SK-N-SH (cell line): ENCODE data around the gene KCTD21. TPM values are rescaled to one million over a fixed set of nuclear protein-coding genes. Genes with fewer than 3 reads are reported as not detected.

Experiments used
- CTCF ChIA-PET: fragments of 300-600, 350-600 bp; formaldehyde crosslinking; extraction: SDS; loops from one replicate; lab custom pipeline; 2021; lab: Yijun Ruan, JAX
- POLR2A ChIA-PET: fragments of 350-600 bp; sonication (Branson Sonifier 250); formaldehyde crosslinking; extraction: SDS; loops from one replicate; lab custom pipeline; 2020; ENCODE audit warnings: antibody characterized with exemption, inconsistent platforms; lab: Yijun Ruan, JAX
- DNase-seq: peaks from one replicate; pipeline ENCODE4 v3.0.0; 2012
- H2AFZ ChIP-seq: fragments of 200-600 bp; sonication (generic); 2 replicates; pipeline ENCODE4 v1.8.1; 2016; ENCODE audit warnings: antibody characterized with exemption, mild to moderate bottlenecking, low read depth
- H3F3A ChIP-seq: fragments of 200-600 bp; sonication (generic); replicated peaks from 2 replicates; pipeline ENCODE3; 2016; ENCODE audit warnings: antibody characterized with exemption, mild to moderate bottlenecking; ENCODE audit not compliant: insufficient read depth
- H3K27ac ChIP-seq, 2 experiments: fragments of 200-500 bp in 1 of 2; fragments of 200-600 bp in 1 of 2; sonication (Bioruptor generic) in 1 of 2; sonication (generic), shearing (Covaris generic) in 1 of 2; 2 replicates each; pipeline versions ENCODE4 v1.5.1 to v1.6.1; 2014 to 2016; ENCODE audit warnings: low read depth in 2 of 2, inconsistent platforms in 1 of 2, low read length in 1 of 2, mild to moderate bottlenecking in 1 of 2, mixed read lengths in 1 of 2
- H3K27me3 ChIP-seq: fragments of 200-600 bp; sonication (generic), shearing (Covaris generic); 2 replicates; pipeline ENCODE4 v1.6.1; 2016; ENCODE audit warnings: mixed run types; ENCODE audit not compliant: insufficient read depth
- H3K36me3 ChIP-seq, 2 experiments: fragments of 200-500 bp in 1 of 2; fragments of 200-600 bp in 1 of 2; sonication (Bioruptor generic) in 1 of 2; sonication (generic) in 1 of 2; replicated peaks in 1 of 2; 2 replicates each; pipeline versions ENCODE3 to v1.5.1; 2014 to 2016; ENCODE audit warnings: low read length in 1 of 2, mild to moderate bottlenecking in 1 of 2; ENCODE audit not compliant: insufficient read depth in 2 of 2, control insufficient read depth in 1 of 2
- H3K4me1 ChIP-seq, 2 experiments: fragments of 200-500 bp in 1 of 2; fragments of 200-600 bp in 1 of 2; sonication (Bioruptor generic) in 1 of 2; sonication (generic), shearing (Covaris generic) in 1 of 2; 2 replicates each; pipeline versions ENCODE4 v1.5.1 to v1.6.1; 2014 to 2016; ENCODE audit warnings: low read depth in 1 of 2, low read length in 1 of 2, mixed run types in 1 of 2; ENCODE audit not compliant: insufficient read depth in 2 of 2, control insufficient read depth in 1 of 2
- H3K4me2 ChIP-seq: fragments of 200-600 bp; sonication (generic), shearing (Covaris generic); 2 replicates; pipeline ENCODE4 v1.6.1; 2017; ENCODE audit warnings: mixed run types
- H3K4me3 ChIP-seq, 2 experiments: fragments of 200-500 bp in 1 of 2; fragments of 200-600 bp in 1 of 2; sonication (Bioruptor generic) in 1 of 2; sonication (generic), shearing (Covaris generic) in 1 of 2; 2 replicates each; pipeline versions ENCODE4 v1.5.1 to v1.8.1; 2014 to 2016; ENCODE audit warnings: low read depth in 2 of 2, inconsistent platforms in 1 of 2, low read length in 1 of 2, mild to moderate bottlenecking in 1 of 2, mixed read lengths in 1 of 2, moderate library complexity in 1 of 2
- H3K79me2 ChIP-seq: fragments of 200-600 bp; sonication (generic); 2 replicates; pipeline ENCODE4 v1.8.1; 2017; ENCODE audit warnings: mild to moderate bottlenecking; ENCODE audit not compliant: insufficient read depth
- H3K9ac ChIP-seq: fragments of 200-600 bp; sonication (generic); 2 replicates; pipeline ENCODE4 v1.6.1; 2017; ENCODE audit warnings: mixed run types
- H3K9me2 ChIP-seq: fragments of 200-600 bp; sonication (generic); 2 replicates; pipeline ENCODE4 v1.6.1; 2017; ENCODE audit warnings: mixed run types
- H3K9me3 ChIP-seq: fragments of 200-600 bp; sonication (generic); 2 replicates; pipeline ENCODE4 v1.6.1; 2017; ENCODE audit warnings: mixed run types, mild to moderate bottlenecking, moderate library complexity
- H4K20me1 ChIP-seq: fragments of 200-600 bp; sonication (generic); 2 replicates; pipeline ENCODE4 v1.6.1; 2017; ENCODE audit warnings: mild to moderate bottlenecking, mixed run types; ENCODE audit not compliant: insufficient read depth
- CHD2 ChIP-seq: fragments of 150-350 bp; IDR thresholded peaks from 2 replicates; pipeline ENCODE4 v1.6.1; 2018; ENCODE audit warnings: low read length; ENCODE audit not compliant: partially characterized antibody
- ELF1 ChIP-seq: IDR thresholded peaks from 2 replicates; pipeline ENCODE4 v1.4.0; 2012
- EZH2phosphoT487 ChIP-seq: fragments of 200-600 bp; sonication (generic); IDR thresholded peaks from 2 replicates; pipeline ENCODE4 v1.6.1; 2017; ENCODE audit warnings: low read depth, mixed run types, mild to moderate bottlenecking, antibody characterized with exemption, moderate library complexity, borderline replicate concordance
- GATA2 ChIP-seq: sonication (generic); formaldehyde crosslinking; IDR thresholded peaks from 2 replicates; pipeline ENCODE4 v1.5.0; 2020; ENCODE audit warnings: mild to moderate bottlenecking, missing genetic modification reagents
- JUND ChIP-seq: IDR thresholded peaks from 2 replicates; pipeline ENCODE4 v1.4.0; 2012
- NFIC ChIP-seq: IDR thresholded peaks from 2 replicates; pipeline ENCODE4 v1.4.0; 2012; ENCODE audit warnings: borderline replicate concordance
- PBX3 ChIP-seq: IDR thresholded peaks from 2 replicates; pipeline ENCODE4; 2012
- RXRA ChIP-seq: IDR thresholded peaks from 2 replicates; pipeline ENCODE4 v1.4.0; 2012; ENCODE audit warnings: low read depth, mild to moderate bottlenecking, borderline replicate concordance
- TCF12 ChIP-seq: IDR thresholded peaks from 2 replicates; pipeline ENCODE4 v1.4.0; 2012
- ZBTB33 ChIP-seq: IDR thresholded peaks from 2 replicates; pipeline ENCODE4 v1.4.0; 2012; ENCODE audit warnings: low read depth, borderline replicate concordance
- WGBS: methylation state at CpG from one replicate; pipeline ENCODE4 v1.1.6; 2017; ENCODE audit warnings: low lambda C conversion rate; 5-methylcytosine and 5-hydroxymethylcytosine counted together
- polyA plus RNA-seq, 3 experiments: library from polyadenylated mRNA; depleted of rRNA; stranded (reverse); fragments of >200 nt; gene quantifications; 2 replicates each; pipeline ENCODE4 v1.2.3, GENCODE V29; 2012

KCTD21 gene
- polyA plus RNA-seq, 1 of the 3 experiments (the other 2 are of a cell fraction), result 5.0 TPM

- no peak for DNase-seq
- POLR2A ChIA-PET, result interaction anchor here (0.8 to 1.9 kb wide), 5 partner anchors 18 to 235 kb away, joined by 3 to 13 read pairs (median 4); partner anchors contain the start of genes ALG8 and GAB2
- peak overlapping the region; percentile 62 for H2AFZ ChIP-seq
Observed at GRCh38 chr11:78189174-78189724, 823 bp upstream of the KCTD21 start.

More at GRCh38 chr11:78189174-78189724, 823 bp upstream of the KCTD21 start:
- no peaks in the 10 kb centered on the region for H3K27me3 ChIP-seq
- TF ChIP-seq RXRA (no peak), JUND (no peak), CHD2 (no peak), PBX3 (no peak), TCF12 (no peak), ZBTB33 (no peak), ELF1 (no peak), GATA2 (CRISPR knock-in tag) (no peak), NFIC (no peak), EZH2phosphoT487 (no peak)
- H3K79me2 ChIP-seq, result peaks cover 82% of the 10 kb centered on the region
- H3K4me2 ChIP-seq, result peak overlapping the region; percentile 86
- peaks cover 21 to 32% of the 10 kb centered on the region in 2 experiments; a peak in 3 of 4 replicates for H3K4me1 ChIP-seq
- no peaks in the 10 kb centered on the region for H3K9me3 ChIP-seq
- H3K27ac ChIP-seq, result peak overlapping the region; percentile 24 to 58; a peak in 2 of 4 replicates
- peak overlapping the region; percentile 74 to 98 for H3K4me3 ChIP-seq
- 20% methylated on average over 11 of the region's 18 CpGs for WGBS
- peak overlapping the region; percentile 92 for H3K9ac ChIP-seq
- peaks cover 0 to 10% of the 10 kb centered on the region in 2 experiments for H3K36me3 ChIP-seq
- H4K20me1 ChIP-seq, result 0 out of 2 replicates have a peak, but pooled peaks cover 8% of the 10 kb centered on the region
- no peaks in the 10 kb centered on the region for H3K9me2 ChIP-seq
- H3F3A ChIP-seq, result peaks cover 5% of the 10 kb centered on the region
- CTCF ChIA-PET, result interaction anchor here (1.0 to 3.2 kb wide), 5 partner anchors 15 to 375 kb away, joined by 3 to 12 read pairs (median 4); partner anchors contain the start of gene GAB2
